Esophagus muscularis mucosa (tissue), 4 donors: Measurements from ENCODE around the gene CKAP2L. TPM values are rescaled to one million over a fixed set of nuclear protein-coding genes. Genes with fewer than 3 reads are reported as not detected.
A peak's percentile ranks its signal among the peaks of the same experiment; 100 is the strongest.

Experiments used
- DNase-seq: peaks from one replicate; pipeline ENCODE4 v3.0.0-alpha.2; 2017; ENCODE audit errors: extremely low spot score
- H3K27ac ChIP-seq, 4 donors: fragments of 200-600 bp; sonication (generic); replicated peaks in 1 of 4; 1 replicate in 3 of 4; 2 replicates in 1 of 4; pipeline ENCODE4 v1.5.1; 2016 to 2019; ENCODE audit warnings: mild to moderate bottlenecking in 1 of 4
- H3K27me3 ChIP-seq, 4 donors: fragments of 200-600 bp; sonication (generic); one replicate each; pipeline versions ENCODE4 v1.5.1 to v1.6.0; 2016 to 2019
- H3K36me3 ChIP-seq, 4 donors: fragments of 200-600 bp; sonication (generic); one replicate each; pipeline ENCODE4 v1.5.1; 2016 to 2019
- H3K4me1 ChIP-seq, 4 donors: fragments of 200-600 bp; sonication (generic); one replicate each; pipeline ENCODE4 v1.5.1; 2016 to 2019
- H3K4me3 ChIP-seq, 4 donors: fragments of 200-600 bp; sonication (generic); 1 replicate in 2 of 4; 2 replicates in 2 of 4; pipeline ENCODE4 v1.5.1; 2016 to 2019; ENCODE audit warnings: mild to moderate bottlenecking in 4 of 4, moderate library complexity in 1 of 4
- H3K9me3 ChIP-seq, 4 donors: fragments of 200-600 bp; sonication (generic); 1 replicate in 3 of 4; 2 replicates in 1 of 4; pipeline ENCODE4 v1.5.1; 2016 to 2019
- EP300 ChIP-seq: sonication (generic); formaldehyde crosslinking; IDR thresholded peaks from one replicate; pipeline ENCODE4 v1.6.1; 2017; ENCODE audit warnings: antibody characterized with exemption
- POLR2A ChIP-seq: fragments of 450-650 bp; IDR thresholded peaks from one replicate; pipeline ENCODE4 v1.6.1; 2017; ENCODE audit warnings: antibody characterized with exemption, moderate library complexity, mild to moderate bottlenecking, low read depth
- POLR2AphosphoS5 ChIP-seq, 2 donors: sonication (generic); formaldehyde crosslinking; IDR thresholded peaks; one replicate each; pipeline ENCODE4 v1.6.1; 2017; ENCODE audit warnings: antibody characterized with exemption in 2 of 2
- WGBS: methylation state at CpG from one replicate; pipeline ENCODE4 v1.1.5; 2018; 5-methylcytosine and 5-hydroxymethylcytosine counted together
- intact Hi-C: fragments of 100-400 bp; cut with DNase I; formaldehyde crosslinking; loops from one replicate; pipeline ENCODE4 v1.15.1; 2023
- total RNA-seq, 4 donors: library from RNA; depleted of rRNA; stranded (reverse); fragments of >200 nt; gene quantifications; one replicate each; pipeline versions ENCODE4 v1.1.0 to v1.2.1, GENCODE V29; 2016
- TF ChIP-seq, protein P1 (sequence below), 3 experiments: fragments of 200-600 bp in 2 of 3; fragments of 450-650 bp in 1 of 3; sonication (generic) in 2 of 3; IDR thresholded peaks; one replicate each; pipeline ENCODE4 v1.5.1; 2017 to 2019; ENCODE audit warnings: antibody characterized with exemption in 3 of 3, mild to moderate bottlenecking in 2 of 3, moderate library complexity in 1 of 3

Gene CKAP2L
- total RNA-seq, 4 donors from 2014 or later = 0.23 to 1.5 (median 0.91) TPM; not detected in 1

DNA sequence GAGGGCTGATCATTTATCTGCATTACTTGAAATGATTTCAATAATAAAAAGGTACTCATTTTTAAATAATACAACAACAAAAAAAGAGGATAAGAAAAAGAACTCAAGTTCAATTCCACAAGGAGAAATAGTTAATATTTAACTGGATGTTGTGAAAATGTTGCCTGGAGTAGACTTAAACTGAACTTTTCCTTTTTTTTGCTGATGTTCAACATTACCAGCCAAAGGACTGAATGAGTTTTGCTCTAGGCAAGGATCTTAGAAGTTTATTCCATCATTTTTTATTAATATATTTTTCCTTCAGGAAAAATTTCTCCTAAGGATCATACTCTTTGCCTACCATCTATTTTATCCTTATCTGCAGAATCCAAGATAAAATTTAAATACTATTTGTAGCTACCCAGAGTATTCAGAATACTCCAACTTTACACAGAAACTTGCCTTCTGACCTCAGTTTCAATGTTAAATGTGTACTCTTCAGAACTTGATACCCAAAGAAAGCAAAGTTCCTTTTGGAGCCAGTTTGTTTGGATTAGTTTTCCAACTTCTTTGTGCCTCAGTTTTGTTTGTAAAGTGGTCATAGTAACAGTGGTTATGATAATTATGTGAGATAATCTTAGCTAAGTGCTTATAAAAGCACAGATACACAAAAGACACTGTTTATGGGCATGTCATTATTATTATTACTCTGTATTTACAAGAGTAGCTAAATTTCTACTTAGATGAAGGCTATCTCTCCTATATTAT lies 12.8 kb downstream of the CKAP2L start:
- H3K4me1 ChIP-seq = peaks cover 0 to 37% (median 31%) of the 10 kb centered on the region in 4 donors
- intact Hi-C loops = loop anchor here (5.0 kb wide), 1 partner anchor 206 kb away; no protein-coding TSS in a partner anchor
- no peaks in the 10 kb centered on the region for H3K36me3 ChIP-seq
- peak overlapping the region in 3 of 4 donors; percentile 28 to 51 (median 30) for H3K27ac ChIP-seq
- TF ChIP-seq POLR2AphosphoS5 (IDR thresholded peaks at IDR 0.05) = no peak
- TF ChIP-seq, protein P1, sequence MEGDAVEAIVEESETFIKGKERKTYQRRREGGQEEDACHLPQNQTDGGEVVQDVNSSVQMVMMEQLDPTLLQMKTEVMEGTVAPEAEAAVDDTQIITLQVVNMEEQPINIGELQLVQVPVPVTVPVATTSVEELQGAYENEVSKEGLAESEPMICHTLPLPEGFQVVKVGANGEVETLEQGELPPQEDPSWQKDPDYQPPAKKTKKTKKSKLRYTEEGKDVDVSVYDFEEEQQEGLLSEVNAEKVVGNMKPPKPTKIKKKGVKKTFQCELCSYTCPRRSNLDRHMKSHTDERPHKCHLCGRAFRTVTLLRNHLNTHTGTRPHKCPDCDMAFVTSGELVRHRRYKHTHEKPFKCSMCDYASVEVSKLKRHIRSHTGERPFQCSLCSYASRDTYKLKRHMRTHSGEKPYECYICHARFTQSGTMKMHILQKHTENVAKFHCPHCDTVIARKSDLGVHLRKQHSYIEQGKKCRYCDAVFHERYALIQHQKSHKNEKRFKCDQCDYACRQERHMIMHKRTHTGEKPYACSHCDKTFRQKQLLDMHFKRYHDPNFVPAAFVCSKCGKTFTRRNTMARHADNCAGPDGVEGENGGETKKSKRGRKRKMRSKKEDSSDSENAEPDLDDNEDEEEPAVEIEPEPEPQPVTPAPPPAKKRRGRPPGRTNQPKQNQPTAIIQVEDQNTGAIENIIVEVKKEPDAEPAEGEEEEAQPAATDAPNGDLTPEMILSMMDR (IDR thresholded peaks at IDR 0.05) = no peak
- TF ChIP-seq EP300 = no peak
- TF ChIP-seq POLR2A = no peak
- no peaks in the 10 kb centered on the region for H3K9me3 ChIP-seq
- no peak overlapping the region for H3K4me3 ChIP-seq
- H3K27me3 ChIP-seq = no peaks in the 10 kb centered on the region
- DNase-seq = no peak

DNA sequence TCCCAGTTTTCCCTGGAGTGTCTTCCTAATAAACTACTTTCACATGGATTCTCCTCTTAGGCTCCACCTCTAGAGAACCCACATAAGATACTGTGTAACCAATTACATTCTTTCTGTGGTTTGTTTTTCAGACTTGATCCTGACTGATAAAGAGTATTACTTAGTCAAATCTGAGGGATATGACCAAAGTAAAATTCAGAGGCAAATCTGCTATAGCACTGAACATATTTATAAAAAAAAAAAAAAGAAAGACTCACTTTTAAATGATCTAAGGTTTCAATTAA lies 13.9 kb downstream of the CKAP2L start:
- DNase-seq = no peak
- Histone ChIP-seq H3K4me1 (peaks cover 0 to 37% (median 28%) of the 10 kb centered on the region in 4 donors), H3K36me3 (no peaks in the 10 kb centered on the region), H3K9me3 (no peaks in the 10 kb centered on the region), H3K27me3 (no peaks in the 10 kb centered on the region), H3K27ac (peak overlapping the region in 1 of 4 donors; percentile 0), H3K4me3 (no peak overlapping the region)
- intact Hi-C loops = loop anchor here (5.0 kb wide), 1 partner anchor 207 kb away; no protein-coding TSS in a partner anchor
- TF ChIP-seq POLR2A = no peak
- TF ChIP-seq EP300 = no peak
- no peak for TF ChIP-seq POLR2AphosphoS5 (IDR thresholded peaks at IDR 0.05)
- TF ChIP-seq, protein P1 (IDR thresholded peaks at IDR 0.05) = no peak

DNA sequence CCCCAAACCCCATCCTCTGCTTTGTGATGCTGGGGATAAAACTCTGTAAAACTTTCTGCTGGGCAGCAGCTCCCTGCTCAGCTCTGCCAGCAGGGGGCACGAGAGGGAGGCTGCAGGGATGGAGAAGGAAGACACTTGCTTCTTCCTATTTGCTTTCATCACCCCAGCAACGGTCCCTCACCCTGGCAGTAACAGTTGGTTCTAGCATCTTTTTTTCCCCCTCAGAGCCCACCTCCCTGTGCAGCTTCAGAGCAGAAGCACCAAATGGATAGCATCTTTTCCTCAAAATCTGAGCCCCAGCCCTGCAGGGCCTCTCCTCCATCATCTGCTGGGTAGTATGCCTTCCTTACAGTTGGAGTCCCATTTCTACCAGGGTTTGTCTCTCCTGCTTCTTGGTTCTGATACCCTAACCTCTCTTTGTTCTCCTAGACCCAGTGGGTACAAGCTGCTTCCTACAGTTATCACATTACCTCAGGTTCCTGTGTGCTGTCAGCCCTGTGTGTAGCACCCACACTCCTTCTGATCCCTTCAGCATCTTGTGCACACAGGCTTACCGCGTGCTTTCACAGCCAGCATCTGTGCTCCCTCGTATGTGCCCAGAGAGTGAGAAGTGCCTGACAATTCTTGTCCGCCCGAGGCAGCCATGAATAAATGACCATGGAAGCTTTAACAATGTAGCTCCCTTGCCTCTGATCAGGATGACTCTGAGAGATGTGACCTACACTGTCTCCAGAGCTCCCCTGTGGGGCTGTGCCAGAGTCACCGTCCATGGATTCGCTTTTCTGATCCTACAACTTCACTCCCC lies 14.5 kb downstream of the CKAP2L start:
- peaks cover 0 to 37% (median 26%) of the 10 kb centered on the region in 4 donors for H3K4me1 ChIP-seq
- H3K27me3 ChIP-seq = no peaks in the 10 kb centered on the region
- TF ChIP-seq POLR2A = no peak
- TF ChIP-seq, protein P1 (IDR thresholded peaks at IDR 0.05) = peak in 2 of 3 experiments; percentile 81 to 92
- TF ChIP-seq EP300 = no peak
- TF ChIP-seq POLR2AphosphoS5 (IDR thresholded peaks at IDR 0.05) = no peak
- no peak overlapping the region for H3K4me3 ChIP-seq
- DNase-seq = no peak
- H3K27ac ChIP-seq = peak overlapping the region in 1 of 4 donors; percentile 0
- no peaks in the 10 kb centered on the region for H3K9me3 ChIP-seq
- intact Hi-C loops = loop anchor here (1.0 to 5.0 kb wide), 2 partner anchors 191 to 207 kb away; no protein-coding TSS in a partner anchor
- 68% methylated on average over 9 of the region's 9 CpGs for WGBS
- H3K36me3 ChIP-seq = no peaks in the 10 kb centered on the region

DNA sequence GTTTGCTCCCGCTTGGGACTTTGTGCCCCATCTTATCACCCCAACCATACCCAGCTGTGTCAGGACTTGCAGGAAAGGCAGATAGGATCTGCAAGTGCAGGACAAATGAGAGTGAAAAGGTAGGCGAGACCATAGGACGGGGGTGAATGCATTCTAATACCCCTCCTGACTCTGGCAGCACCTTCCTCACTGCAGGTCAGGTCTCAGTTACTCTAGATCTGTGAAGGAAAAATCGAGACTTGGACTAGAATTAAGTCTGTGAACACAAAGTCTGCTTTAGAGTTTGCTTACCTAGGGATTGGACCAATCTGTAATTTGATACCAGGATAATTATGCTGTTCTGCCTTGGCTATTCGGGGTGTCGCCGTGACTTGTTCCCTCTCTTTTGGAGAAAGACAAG lies 23.9 kb downstream of the CKAP2L start:
- TF ChIP-seq POLR2AphosphoS5 (IDR thresholded peaks at IDR 0.05) (no peak), POLR2A (no peak)
- TF ChIP-seq, protein P1 (IDR thresholded peaks at IDR 0.05) = no peak
- intact Hi-C loops = no loop called here
- Histone ChIP-seq H3K27me3 (no peaks in the 10 kb centered on the region), H3K4me1 (peaks cover 0 to 12% (median 5%) of the 10 kb centered on the region in 4 donors), H3K27ac (no peak overlapping the region), H3K9me3 (no peaks in the 10 kb centered on the region), H3K4me3 (no peak overlapping the region), H3K36me3 (no peaks in the 10 kb centered on the region)
- 95% methylated on average over 7 of the region's 7 CpGs for WGBS
- DNase-seq = no peak
